ENCODE results near the gene PSMG4. TPM values are rescaled to one million over a fixed set of nuclear protein-coding genes. Genes with fewer than 3 reads are reported as not detected.
A peak's percentile ranks its signal among the peaks of the same experiment; 100 is the strongest.

The PSMG4 gene
- total RNA-seq, 2 experiments from 2014 or later: 50.2 to 53.9 TPM

DNA sequence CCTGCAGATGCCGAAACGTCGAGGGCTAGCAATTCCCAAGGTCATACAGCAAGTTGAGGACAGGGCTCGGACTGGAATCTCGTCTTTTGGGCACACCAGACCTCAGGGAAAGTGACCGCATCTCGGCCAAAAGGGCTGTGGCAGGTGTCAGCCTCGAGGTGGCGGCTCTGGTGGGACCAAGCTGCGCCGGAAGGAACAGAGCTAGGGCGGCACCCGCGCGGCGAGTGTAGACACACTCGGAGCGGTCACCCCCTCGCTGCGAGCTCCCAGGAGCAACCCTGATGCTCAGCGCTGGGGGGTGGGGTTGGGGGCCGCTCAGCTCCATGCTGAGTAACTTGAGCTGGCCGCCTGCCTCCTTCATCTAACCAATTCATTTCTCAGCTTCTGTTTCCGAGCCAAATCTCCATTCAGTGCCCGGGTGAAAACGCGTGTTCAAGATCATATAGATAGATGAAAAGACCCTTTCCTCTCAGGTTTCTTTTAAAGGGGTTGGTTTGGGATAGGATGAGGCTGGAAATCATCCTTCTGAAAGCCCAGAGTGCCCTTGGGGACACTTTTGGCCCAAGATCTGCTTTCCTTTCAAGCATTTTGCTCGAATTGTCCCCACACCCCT lies 29.1 kb upstream of the PSMG4 start:
- DNase-seq (peak; percentile 57), ATAC-seq (peak; percentile 60)
- Mint-ChIP-seq H3K36me3 (ENCODE audit: low read depth) (no peaks in the 10 kb centered on the region), H3K27ac (peak overlapping the region; percentile 8), H3K9me3 (no peaks in the 10 kb centered on the region), H3K4me1 (ENCODE audit: low read depth) (peaks cover 42% of the 10 kb centered on the region), H3K4me3 (peak overlapping the region; percentile 63), H3K27me3 (peaks cover 77% of the 10 kb centered on the region)
- TF ChIP-seq, protein P1, sequence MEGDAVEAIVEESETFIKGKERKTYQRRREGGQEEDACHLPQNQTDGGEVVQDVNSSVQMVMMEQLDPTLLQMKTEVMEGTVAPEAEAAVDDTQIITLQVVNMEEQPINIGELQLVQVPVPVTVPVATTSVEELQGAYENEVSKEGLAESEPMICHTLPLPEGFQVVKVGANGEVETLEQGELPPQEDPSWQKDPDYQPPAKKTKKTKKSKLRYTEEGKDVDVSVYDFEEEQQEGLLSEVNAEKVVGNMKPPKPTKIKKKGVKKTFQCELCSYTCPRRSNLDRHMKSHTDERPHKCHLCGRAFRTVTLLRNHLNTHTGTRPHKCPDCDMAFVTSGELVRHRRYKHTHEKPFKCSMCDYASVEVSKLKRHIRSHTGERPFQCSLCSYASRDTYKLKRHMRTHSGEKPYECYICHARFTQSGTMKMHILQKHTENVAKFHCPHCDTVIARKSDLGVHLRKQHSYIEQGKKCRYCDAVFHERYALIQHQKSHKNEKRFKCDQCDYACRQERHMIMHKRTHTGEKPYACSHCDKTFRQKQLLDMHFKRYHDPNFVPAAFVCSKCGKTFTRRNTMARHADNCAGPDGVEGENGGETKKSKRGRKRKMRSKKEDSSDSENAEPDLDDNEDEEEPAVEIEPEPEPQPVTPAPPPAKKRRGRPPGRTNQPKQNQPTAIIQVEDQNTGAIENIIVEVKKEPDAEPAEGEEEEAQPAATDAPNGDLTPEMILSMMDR (IDR thresholded peaks at IDR 0.05): no peak
- intact Hi-C loops (cut with micrococcal nuclease): no loop called here
- ChIA-PET CTCF (interaction anchor here (0.9 to 2.2 kb wide), 6 partner anchors 20 to 73 kb away, joined by 3 to 12 read pairs (median 3); partner anchors contain the start of gene TUBB2A), POLR2A (interaction anchor here (0.7 to 1.7 kb wide), 3 partner anchors 16 to 28 kb away, joined by 3 to 5 read pairs (median 3); no protein-coding TSS in a partner anchor)

DNA sequence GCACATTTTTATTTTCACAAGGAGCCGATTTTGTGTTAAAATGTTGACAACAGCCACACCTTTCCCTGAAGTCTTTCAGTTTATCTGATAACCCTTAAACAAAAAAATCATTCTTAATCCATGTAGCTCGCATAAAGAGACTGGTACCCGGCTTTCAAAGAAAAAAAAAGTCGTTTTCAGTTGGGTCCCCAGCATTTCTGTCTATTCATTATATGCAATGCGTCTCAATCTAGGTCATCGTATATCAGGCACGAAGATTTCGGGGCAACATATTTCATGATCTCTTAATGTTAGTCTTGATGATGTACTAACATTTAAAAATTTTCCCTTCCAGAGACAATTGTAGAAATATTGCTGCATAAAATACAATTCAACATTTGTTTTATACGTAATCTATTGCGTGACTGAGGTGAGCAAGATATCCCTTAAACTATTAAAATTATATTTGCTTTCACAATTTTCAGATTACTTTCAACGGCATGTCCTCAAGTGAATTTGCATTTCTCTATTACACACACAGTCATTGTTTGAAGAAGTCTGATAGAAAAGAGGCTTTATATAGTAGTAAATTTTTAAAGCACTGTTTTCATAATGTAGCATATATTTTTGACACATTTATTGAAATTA lies 28.4 kb upstream of the PSMG4 start:
- ATAC-seq (no peak), DNase-seq (no peak)
- H3K9me3 Mint-ChIP-seq: no peaks in the 10 kb centered on the region
- TF ChIP-seq, protein P1 (IDR thresholded peaks at IDR 0.05): no peak
- H3K27me3 Mint-ChIP-seq: peaks cover 77% of the 10 kb centered on the region
- H3K27ac Mint-ChIP-seq: no peak overlapping the region
- H3K36me3 Mint-ChIP-seq (ENCODE audit: low read depth): no peaks in the 10 kb centered on the region
- H3K4me1 Mint-ChIP-seq (ENCODE audit: low read depth): peaks cover 42% of the 10 kb centered on the region
- intact Hi-C loops (cut with micrococcal nuclease): no loop called here
- CTCF ChIA-PET: interaction anchor here (0.9 to 2.2 kb wide), 6 partner anchors 20 to 73 kb away, joined by 3 to 12 read pairs (median 4); partner anchors contain the start of gene TUBB2A
- peak overlapping the region; percentile 22 for H3K4me3 Mint-ChIP-seq
- POLR2A ChIA-PET: interaction anchor here (0.9 to 1.7 kb wide), 2 partner anchors 21 to 27 kb away, joined by 3 to 5 read pairs; no protein-coding TSS in a partner anchor

GRCh38 chr6:3230900-3231246 lies 27.9 kb upstream of the PSMG4 start:
- TF ChIP-seq, protein P1 (IDR thresholded peaks at IDR 0.05): no peak
- ATAC-seq (no peak), DNase-seq (peak; percentile 24)
- Mint-ChIP-seq H3K4me1 (ENCODE audit: low read depth) (peaks cover 42% of the 10 kb centered on the region), H3K9me3 (no peaks in the 10 kb centered on the region), H3K36me3 (ENCODE audit: low read depth) (no peaks in the 10 kb centered on the region), H3K27me3 (peaks cover 78% of the 10 kb centered on the region), H3K4me3 (peak overlapping the region; percentile 22), H3K27ac (no peak overlapping the region)
- intact Hi-C loops (cut with micrococcal nuclease): no loop called here
- ChIA-PET CTCF (interaction anchor here (1.7 kb wide), 1 partner anchor 20 kb away, joined by 11 read pairs; no protein-coding TSS in a partner anchor), POLR2A (no interaction called here)

DNA sequence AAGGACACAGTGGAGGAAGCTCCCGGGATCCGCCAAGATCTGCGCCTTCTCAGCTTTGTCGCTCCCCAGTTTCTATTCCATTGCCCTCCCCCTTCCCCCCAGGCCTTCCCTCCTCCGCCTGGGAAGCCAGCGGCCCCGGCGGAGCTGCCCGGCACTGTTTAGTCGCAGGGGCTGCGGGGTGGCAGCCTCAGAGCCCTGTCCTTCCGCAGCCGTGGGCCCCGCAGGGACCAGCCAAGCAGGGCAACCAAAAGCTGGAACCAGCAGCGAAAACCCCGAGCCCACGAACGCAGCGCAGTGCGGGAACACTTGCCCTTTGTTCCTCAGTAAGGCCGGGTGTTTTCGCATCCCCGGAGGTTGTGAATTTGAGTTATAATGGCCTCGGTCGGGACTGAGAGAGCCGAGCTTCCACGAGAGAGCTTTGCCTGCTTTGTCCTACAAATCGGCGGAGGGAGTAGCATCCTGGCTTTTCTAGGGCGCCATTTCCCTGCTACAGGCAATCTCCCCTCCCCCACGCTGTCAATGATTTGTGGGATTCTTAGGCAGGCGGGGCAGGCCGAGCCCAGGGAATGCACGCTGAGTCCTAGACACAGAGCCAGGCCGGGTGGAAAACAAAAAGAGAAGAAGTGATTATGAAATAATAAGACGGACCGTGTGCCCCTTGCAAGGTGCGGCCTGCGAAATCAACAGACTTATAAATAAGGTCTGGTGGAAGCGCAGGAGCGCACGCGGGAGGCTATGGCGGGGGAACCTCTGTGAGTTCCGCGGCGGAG lies 27.3 kb upstream of the PSMG4 start:
- ATAC-seq (no peak), DNase-seq (no peak)
- TF ChIP-seq, protein P1 (IDR thresholded peaks at IDR 0.05): no peak
- Mint-ChIP-seq H3K4me3 (peak overlapping the region; percentile 22), H3K27ac (no peak overlapping the region), H3K9me3 (no peaks in the 10 kb centered on the region), H3K27me3 (peaks cover 77% of the 10 kb centered on the region), H3K36me3 (ENCODE audit: low read depth) (no peaks in the 10 kb centered on the region), H3K4me1 (ENCODE audit: low read depth) (peaks cover 42% of the 10 kb centered on the region)
- ChIA-PET CTCF (interaction anchor here (1.7 kb wide), 1 partner anchor 20 kb away, joined by 11 read pairs; no protein-coding TSS in a partner anchor), POLR2A (interaction anchor here (1.2 kb wide), 1 partner anchor 13 kb away, joined by 4 read pairs; no protein-coding TSS in a partner anchor)
- intact Hi-C loops (cut with micrococcal nuclease): no loop called here

All from activated CD8-positive, alpha-beta T cell treated with anti-CD3 and anti-CD28 coated beads for 36 hours (primary cell).